Epithelial cell of proximal tubule (primary cell): Measurements from ENCODE around the gene AHCYL1. TPM values are rescaled to one million over a fixed set of nuclear protein-coding genes. Genes with fewer than 3 reads are reported as not detected.
"Not testable (repeated sequence)": the region's sequence is repeated elsewhere in the genome, so short reads cannot be mapped to it uniquely, and the experiment has no call there.

ENCODE experiments used
- DNase-seq: peaks from one replicate; pipeline ENCODE4 v3.0.0-alpha.2; 2011; ENCODE audit warnings: low read depth
- H3K4me3 ChIP-seq: 2 replicates; pipeline ENCODE4 v1.5.1; 2011; ENCODE audit warnings: low read depth, mild to moderate bottlenecking, low read length
- CTCF ChIP-seq: conservative IDR thresholded peaks from 2 replicates; pipeline ENCODE4 v1.5.1; 2012; ENCODE audit warnings: low read depth, mild to moderate bottlenecking, low read length
- total RNA-seq: library from RNA; depleted of rRNA; stranded (reverse); fragments of >200 nt; gene quantifications from 2 replicates; pipeline ENCODE4 v1.2.3, GENCODE V29; 2015

The AHCYL1 gene
- total RNA-seq, 1 donor from 2014 or later: 54.9 TPM

- TF ChIP-seq CTCF: no peak
- DNase-seq: no peak
- H3K4me3 ChIP-seq: no peak overlapping the region
Observed at GRCh38 chr1:110017792-110018191, 33.2 kb downstream of the AHCYL1 start.

GRCh38 chr1:110018396-110018795 is 33.8 kb downstream of the AHCYL1 start:
- no peak for TF ChIP-seq CTCF
- no peak overlapping the region for H3K4me3 ChIP-seq
- no peak for DNase-seq

- DNase-seq: no peak
- TF ChIP-seq CTCF: no peak
- H3K4me3 ChIP-seq: no peak overlapping the region
Observed at GRCh38 chr1:110019770-110020169, 35.2 kb downstream of the AHCYL1 start.

- H3K4me3 ChIP-seq: no peak overlapping the region
- no peak for TF ChIP-seq CTCF
- no peak for DNase-seq
Observed at GRCh38 chr1:110021285-110021684, 36.7 kb downstream of the AHCYL1 start.

GRCh38 chr1:110024613-110025012 is 40.0 kb downstream of the AHCYL1 start:
- no peak overlapping the region for H3K4me3 ChIP-seq
- TF ChIP-seq CTCF: no peak
- DNase-seq: no peak

- DNase-seq, H3K4me3 ChIP-seq: not testable (repeated sequence)
Observed at GRCh38 chr1:110030687-110031086, 46.1 kb downstream of the AHCYL1 start.

DNA sequence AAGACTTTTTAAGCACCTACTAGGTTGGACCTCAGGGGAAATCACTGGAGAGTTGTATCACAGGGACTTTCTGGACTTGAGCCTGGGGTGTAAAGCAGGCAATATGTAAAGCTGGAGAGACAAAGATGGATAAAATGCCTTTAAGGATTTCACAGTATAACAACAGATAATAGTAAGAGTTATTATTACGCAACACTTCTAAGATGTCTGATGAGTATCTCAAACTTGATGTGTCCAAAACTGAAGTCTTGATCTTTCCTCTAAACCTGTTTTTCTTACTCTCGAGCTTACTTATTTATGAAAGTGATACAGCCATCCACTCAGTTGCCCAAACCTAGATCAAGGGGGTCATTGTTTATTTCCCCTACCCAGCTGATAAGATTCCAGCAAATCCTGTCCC is 47.8 kb downstream of the AHCYL1 start:
- no peak for TF ChIP-seq CTCF

DNA sequence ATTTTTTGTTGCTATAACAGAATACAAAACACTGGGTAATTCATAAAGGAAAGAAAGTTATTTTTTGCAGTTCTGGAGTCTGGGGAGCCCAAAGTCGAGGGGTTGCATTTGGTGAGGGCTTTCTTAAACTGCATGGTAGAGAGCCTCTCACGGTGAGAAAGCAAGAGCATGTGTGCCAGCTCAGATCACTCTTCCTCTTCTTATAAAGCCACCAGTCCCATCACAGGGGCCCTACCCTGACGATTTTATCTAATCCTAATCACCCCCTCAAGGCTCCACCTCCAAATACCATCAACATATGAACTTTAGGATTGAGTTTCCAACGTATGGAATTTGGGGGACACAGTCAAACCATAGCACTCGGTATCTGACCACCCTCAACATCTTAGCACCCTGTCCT is 48.9 kb downstream of the AHCYL1 start:
- H3K4me3 ChIP-seq: no peak overlapping the region
- TF ChIP-seq CTCF: no peak
- no peak for DNase-seq

More for the DNA sequence above, 47.8 kb downstream of the AHCYL1 start:
- no peak overlapping the region for H3K4me3 ChIP-seq
- DNase-seq: no peak
